Activated T-helper 1 cell treated with anti-CD3 and anti-CD28 coated beads, Interleukin-2, amount 50 U/mL, for 16 hours (primary cell): Measurements from ENCODE around the gene PREX1.

Source experiments
- DNase-seq, 2 donors: peaks; one replicate each; pipeline ENCODE4 v3.0.0-alpha.2; 2020; ENCODE audit warnings: low read depth in 1 of 2, low spot score in 1 of 2

PREX1 gene

GRCh38 chr20:48626938-48627736 lies 200.7 kb downstream of the PREX1 start:
- no peak for DNase-seq

GRCh38 chr20:48626226-48626937 lies 201.4 kb downstream of the PREX1 start:
- no peak for DNase-seq

- no peak for DNase-seq
Measured at GRCh38 chr20:48625136-48625900, 202.5 kb downstream of the PREX1 start.

- DNase-seq: no peak
Measured at GRCh38 chr20:48624315-48625020, 203.3 kb downstream of the PREX1 start.

GRCh38 chr20:48623906-48624265 lies 203.9 kb downstream of the PREX1 start:
- DNase-seq: no peak

- DNase-seq: no peak
Measured at GRCh38 chr20:48623176-48623905, 204.5 kb downstream of the PREX1 start.

GRCh38 chr20:48622421-48622820 lies 205.4 kb downstream of the PREX1 start:
- no peak for DNase-seq

- no peak for DNase-seq
Measured at GRCh38 chr20:48621376-48622078, 206.3 kb downstream of the PREX1 start.

- DNase-seq: peak; percentile 49 to 52
Measured at GRCh38 chr20:48620507-48621375, 207.1 kb downstream of the PREX1 start.

GRCh38 chr20:48620154-48620506 lies 207.7 kb downstream of the PREX1 start:
- DNase-seq: no peak

- no peak for DNase-seq
Measured at GRCh38 chr20:48619126-48620101, 208.4 kb downstream of the PREX1 start.

- DNase-seq: no peak
Measured at GRCh38 chr20:48618631-48619030, 209.2 kb downstream of the PREX1 start.

- DNase-seq: no peak
Measured at GRCh38 chr20:48618052-48618451, 209.7 kb downstream of the PREX1 start.

- DNase-seq: no peak
Measured at GRCh38 chr20:48617481-48617880, 210.3 kb downstream of the PREX1 start.

- DNase-seq: no peak
Measured at GRCh38 chr20:48616481-48616880, 211.3 kb downstream of the PREX1 start.

- no peak for DNase-seq
Measured at GRCh38 chr20:48615871-48616270, 211.9 kb downstream of the PREX1 start.

- DNase-seq: no peak
Measured at GRCh38 chr20:48614593-48615274, 213.1 kb downstream of the PREX1 start.
